ENCODE data around the gene AGMO.
"Not testable (repeated sequence)": the region's sequence is repeated elsewhere in the genome, so short reads cannot be mapped to it uniquely, and the experiment has no call there.

The AGMO gene

DNA sequence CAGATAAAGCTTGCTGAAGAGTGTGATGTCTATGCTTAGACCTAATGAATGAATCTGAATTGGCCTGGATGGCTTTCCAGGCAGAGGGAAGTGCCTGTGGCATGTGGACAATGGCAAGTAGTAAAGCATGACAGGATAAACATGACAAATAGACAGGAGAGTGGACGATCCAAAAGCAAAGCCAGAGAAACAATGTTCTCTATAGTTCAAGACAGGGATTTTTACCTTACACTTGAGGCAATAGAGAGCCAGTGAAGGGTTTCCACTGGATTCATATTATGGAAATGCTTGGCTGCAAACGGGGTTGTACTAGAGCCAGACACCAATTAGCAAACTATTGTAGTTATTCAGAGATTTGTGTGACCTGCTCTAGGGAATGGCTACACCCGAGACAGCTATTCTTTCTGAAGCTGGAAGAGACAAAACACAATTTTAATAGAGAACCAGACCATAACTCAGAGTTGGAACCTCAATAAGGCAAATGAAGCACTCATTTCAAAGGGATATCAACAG is 2.3 kb downstream of the AGMO start:
- DNase-seq (ENCODE audit: low read depth in 2 of 2), result no peak

- no peak for DNase-seq (ENCODE audit: low read depth in 2 of 2)
These were observed 3.1 kb downstream of the AGMO start for GRCh38 chr7:15558756-15559155.

- DNase-seq (ENCODE audit: low read depth in 2 of 2), result no peak
These were observed 4.1 kb downstream of the AGMO start for GRCh38 chr7:15557686-15558085.

DNA sequence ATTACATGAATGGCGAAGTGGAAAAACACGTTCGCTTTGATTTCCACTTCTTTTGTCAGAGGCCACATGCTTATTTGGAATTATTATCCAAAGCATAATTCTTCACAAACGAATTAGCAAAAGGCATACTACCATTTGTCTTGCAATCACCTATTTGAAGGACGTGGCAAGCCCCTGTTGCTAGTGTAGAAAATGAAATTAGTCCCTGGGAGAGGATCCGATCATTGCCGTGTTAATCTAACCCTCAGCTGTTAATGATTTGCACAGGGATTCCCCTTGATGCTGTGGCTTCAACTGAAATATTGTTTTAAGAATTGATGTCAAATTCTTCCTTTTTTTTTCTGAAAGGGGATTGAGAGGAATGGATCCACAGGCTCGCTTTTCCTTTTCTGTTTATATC is 4.6 kb downstream of the AGMO start:
- DNase-seq (ENCODE audit: low read depth in 2 of 2), result no peak

- DNase-seq (ENCODE audit: low read depth in 2 of 2), result no peak
These were observed 5.3 kb downstream of the AGMO start for GRCh38 chr7:15556339-15557105.

GRCh38 chr7:15555381-15555859 is 6.4 kb downstream of the AGMO start:
- DNase-seq (ENCODE audit: low read depth in 2 of 2), result no peak

GRCh38 chr7:15554744-15555143 is 7.1 kb downstream of the AGMO start:
- DNase-seq (ENCODE audit: low read depth in 2 of 2), result no peak

DNA sequence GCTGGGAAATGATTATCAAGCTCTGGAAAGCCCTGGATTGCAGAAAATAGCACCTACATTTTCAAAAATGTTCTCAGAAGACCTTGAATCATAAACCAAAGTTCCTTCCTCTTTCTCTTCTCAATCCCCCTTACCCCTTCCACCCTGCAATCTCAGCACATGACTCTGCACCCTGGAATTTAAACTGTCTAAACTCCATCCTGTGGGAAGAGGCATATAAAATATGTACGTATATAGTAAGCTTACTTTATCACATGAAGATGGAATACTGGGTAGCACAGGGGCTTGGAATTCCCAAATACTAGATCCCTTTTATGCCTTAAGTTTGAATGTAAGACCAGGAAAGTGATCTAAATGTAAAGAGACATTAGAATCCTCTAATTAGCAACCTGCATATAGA is 7.7 kb downstream of the AGMO start:
- no peak for DNase-seq (ENCODE audit: low read depth in 2 of 2)

DNA sequence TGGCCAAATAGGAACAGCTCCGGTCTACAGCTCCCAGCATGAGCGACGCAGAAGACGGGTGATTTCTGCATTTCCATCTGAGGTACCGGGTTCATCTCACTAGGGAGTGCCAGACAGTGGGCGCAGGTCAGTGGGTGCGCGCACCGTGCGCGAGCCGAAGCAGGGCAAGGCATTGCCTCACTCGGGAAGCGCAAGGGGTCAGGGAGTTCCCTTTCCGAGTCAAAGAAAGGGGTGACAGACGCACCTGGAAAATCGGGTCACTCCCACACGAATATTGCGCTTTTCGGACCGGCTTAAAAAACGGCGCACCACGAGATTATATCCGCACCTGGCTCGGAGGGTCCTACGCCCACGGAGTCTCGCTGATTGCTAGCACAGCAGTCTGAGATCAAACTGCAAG is 14.5 kb downstream of the AGMO start:
- DNase-seq (ENCODE audit: low read depth in 2 of 2), result not testable (repeated sequence)

GRCh38 chr7:15546272-15546792 is 15.5 kb downstream of the AGMO start:
- no peak for DNase-seq (ENCODE audit: low read depth in 2 of 2)

- no peak for DNase-seq (ENCODE audit: low read depth in 2 of 2)
These were observed 17.8 kb downstream of the AGMO start for GRCh38 chr7:15544050-15544449.

DNA sequence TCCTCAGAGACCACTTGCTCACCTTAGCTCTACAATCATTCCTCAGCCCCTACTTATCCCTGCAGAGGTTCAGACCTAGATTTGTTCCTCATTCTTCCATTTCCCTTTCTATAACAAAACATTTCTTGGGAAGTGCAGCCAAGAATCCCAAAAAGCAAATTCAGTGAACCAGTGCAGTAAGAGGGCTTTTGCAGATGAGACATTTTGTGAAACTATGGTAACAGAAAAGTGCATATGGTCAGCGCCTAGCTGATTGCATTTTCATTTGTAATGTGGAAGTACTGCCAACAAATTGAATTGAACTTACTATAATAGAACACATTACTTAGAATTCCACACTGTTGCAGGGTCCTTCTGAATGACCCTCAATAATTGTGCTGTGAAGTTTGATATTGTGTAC is 18.6 kb downstream of the AGMO start:
- no peak for DNase-seq (ENCODE audit: low read depth in 2 of 2)

GRCh38 chr7:15527648-15528047 is 34.2 kb downstream of the AGMO start:
- DNase-seq (ENCODE audit: low read depth in 2 of 2), result no peak

- DNase-seq (ENCODE audit: low read depth in 2 of 2), result no peak
These were observed 36.1 kb downstream of the AGMO start for GRCh38 chr7:15525652-15526263.

- no peak for DNase-seq (ENCODE audit: low read depth in 2 of 2)
These were observed 37.7 kb downstream of the AGMO start for GRCh38 chr7:15524077-15524476.

GRCh38 chr7:15517865-15518264 is 44.0 kb downstream of the AGMO start:
- DNase-seq (ENCODE audit: low read depth in 2 of 2), result not testable (repeated sequence)

- DNase-seq (ENCODE audit: low read depth in 2 of 2), result no peak
These were observed 46.6 kb downstream of the AGMO start for GRCh38 chr7:15515252-15515651.

DNA sequence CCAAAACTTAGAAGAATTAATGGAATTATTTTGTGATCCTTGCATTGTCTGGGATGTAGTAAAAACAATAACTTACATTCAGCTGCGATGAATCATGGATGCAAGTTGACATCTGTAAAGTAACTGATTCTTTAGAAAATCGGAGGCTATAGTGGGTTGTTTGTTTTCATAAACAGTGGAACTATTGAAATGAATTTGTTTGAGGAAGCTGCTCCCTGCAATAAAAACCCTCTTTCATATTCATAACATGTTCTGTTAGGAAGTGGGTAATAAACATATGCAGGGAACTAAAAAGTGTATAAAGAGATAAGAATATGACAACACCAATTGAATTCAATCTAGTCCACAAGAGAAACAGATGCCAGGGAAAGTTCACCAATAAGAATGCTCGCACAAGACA is 53.6 kb downstream of the AGMO start:
- DNase-seq (ENCODE audit: low read depth in 2 of 2), result no peak

GRCh38 chr7:15507708-15508107 is 54.1 kb downstream of the AGMO start:
- no peak for DNase-seq (ENCODE audit: low read depth in 2 of 2)

GRCh38 chr7:15507171-15507570 is 54.6 kb downstream of the AGMO start:
- DNase-seq (ENCODE audit: low read depth in 2 of 2), result no peak

GRCh38 chr7:15505761-15506160 is 56.1 kb downstream of the AGMO start:
- DNase-seq (ENCODE audit: low read depth in 2 of 2), result no peak

- DNase-seq (ENCODE audit: low read depth in 2 of 2), result no peak
These were observed 57.5 kb downstream of the AGMO start for GRCh38 chr7:15504351-15504750.

Measured in stimulated activated CD4-positive, alpha-beta T cell treated with anti-CD3 and anti-CD28 coated beads, Interleukin-1b, Interleukin-23, amount 100 ng/mL, for 1 hour (primary cell).